ENCODE results near the gene XKR8.

- TF ChIP-seq CTCF (conservative IDR thresholded peaks at IDR 0.05 in 1 of 2, IDR thresholded peaks at IDR 0.05 in 1 of 2; ENCODE audit: low read depth in 1 of 2, low read length in 2 of 2), result no peak
- TF ChIP-seq EZH2 (IDR thresholded peaks at IDR 0.05; ENCODE audit: low read length, missing control alignments), result no peak
Measured at GRCh38 chr1:27973771-27974416, 14.1 kb downstream of the XKR8 start.
